HepG2 (cell line): ENCODE measurements around the gene RASSF4. TPM values are rescaled to one million over a fixed set of nuclear protein-coding genes. Genes with fewer than 3 reads are reported as not detected.

Source experiments
- ATAC-seq: fragments of 200-7000 bp; cut with Tn5 transposase; 3 replicates; pipeline ENCODE4 v1.9.1; 2020; ENCODE audit warnings: mild to moderate bottlenecking, moderate library complexity
- BruUV-seq: library from RNA; stranded (reverse); fragments of 400-500 nt; replicated peaks from 2 replicates; lab custom pipeline; 2021; lab: Mats Ljungman, UMichigan
- CTCF ChIA-PET: fragments of 300-600 bp; formaldehyde crosslinking; extraction: SDS; loops from one replicate; lab custom pipeline; 2021; ENCODE audit warnings: low total read pairs, inconsistent platforms, low intra/inter-chr PET ratio; lab: Yijun Ruan, JAX
- POLR2A ChIA-PET: fragments of 350-600 bp; sonication (Branson Sonifier 250); formaldehyde crosslinking; loops from one replicate; lab custom pipeline; 2020; ENCODE audit warnings: antibody characterized with exemption, inconsistent platforms; lab: Yijun Ruan, JAX
- DNase-seq: peaks from one replicate; pipeline ENCODE4 v3.0.0-alpha.2; 2015; ENCODE audit warnings: low spot score
- FAIRE-seq: peaks from 3 replicates; lab custom pipeline; 2011; peaks lifted over from hg19 to GRCh38; lab: Jason Lieb, UNC
- H2AFZ ChIP-seq: one replicate; pipeline ENCODE4 v1.6.1; 2011; ENCODE audit warnings: low read length, inconsistent platforms
- H3K27ac ChIP-seq: fragments of 300-600 bp; 3 replicates; pipeline ENCODE4 v1.8.0; 2011; ENCODE audit warnings: mixed run types, mild to moderate bottlenecking, mixed read lengths, low read length, inconsistent platforms; ENCODE audit not compliant: insufficient read depth; ENCODE audit errors: extremely low read length
- H3K27me3 ChIP-seq, 2 experiments: fragments of 200-600 bp in 1 of 2; 2 replicates in 1 of 2; 3 replicates in 1 of 2; pipeline versions ENCODE4 v1.6.0 to v1.8.0; 2011; ENCODE audit warnings: low read length in 2 of 2, mild to moderate bottlenecking in 2 of 2, moderate library complexity in 2 of 2, inconsistent platforms in 1 of 2; ENCODE audit not compliant: insufficient read depth in 2 of 2, control insufficient read depth in 1 of 2
- H3K36me3 ChIP-seq, 2 experiments: fragments of 200-600 bp in 1 of 2; replicated peaks in 1 of 2; 2 replicates in 1 of 2; 3 replicates in 1 of 2; pipeline versions ENCODE4 v1.5.1 to v1.8.0; 2011; ENCODE audit warnings: low read length in 2 of 2, inconsistent platforms in 1 of 2; ENCODE audit not compliant: insufficient read depth in 2 of 2, control insufficient read depth in 1 of 2
- H3K4me1 ChIP-seq: 2 replicates; pipeline ENCODE4 v1.5.1; 2012; ENCODE audit warnings: low read length, inconsistent platforms; ENCODE audit not compliant: insufficient read depth
- H3K4me2 ChIP-seq: 2 replicates; pipeline ENCODE4 v1.6.0; 2011; ENCODE audit warnings: low read depth, low read length, inconsistent platforms
- H3K4me3 ChIP-seq, 3 experiments: fragments of 200-600 bp in 1 of 3; sonication (generic), shearing (Covaris generic) in 1 of 3; replicated peaks in 1 of 3; 2 replicates each; pipeline ENCODE4 v1.5.1; 2011 to 2016; ENCODE audit warnings: low read length in 3 of 3, inconsistent platforms in 2 of 3, low read depth in 2 of 3, mild to moderate bottlenecking in 2 of 3, control low read depth in 1 of 3, mixed read lengths in 1 of 3; ENCODE audit not compliant: insufficient read depth in 1 of 3
- H3K79me2 ChIP-seq: one replicate; pipeline ENCODE4 v1.6.1; 2011; ENCODE audit warnings: low read length, inconsistent platforms; ENCODE audit not compliant: insufficient read depth
- H3K9ac ChIP-seq: 2 replicates; pipeline ENCODE4 v1.6.0; 2011; ENCODE audit warnings: mild to moderate bottlenecking, low read depth, low read length, inconsistent platforms; ENCODE audit not compliant: insufficient read depth
- H3K9me3 ChIP-seq: 2 replicates; pipeline ENCODE4 v1.5.1; 2012; ENCODE audit warnings: mild to moderate bottlenecking, low read length
- H4K20me1 ChIP-seq: 2 replicates; pipeline ENCODE4 v1.6.0; 2011; ENCODE audit warnings: inconsistent platforms, mild to moderate bottlenecking, low read length, moderate library complexity; ENCODE audit not compliant: insufficient read depth
- ARID4A ChIP-seq: sonication (generic); formaldehyde crosslinking; IDR thresholded peaks from 2 replicates; pipeline ENCODE4 v1.5.0; 2020; ENCODE audit warnings: mild to moderate bottlenecking, missing genetic modification reagents, borderline replicate concordance
- MAX ChIP-seq: IDR thresholded peaks from 2 replicates; pipeline ENCODE4 v1.6.1; 2012; ENCODE audit warnings: inconsistent platforms
- RAD21 ChIP-seq: fragments of 450-650 bp; formaldehyde crosslinking; IDR thresholded peaks from 2 replicates; pipeline ENCODE4 v1.5.0; 2020; ENCODE audit warnings: mild to moderate bottlenecking
- SMC3 ChIP-seq: IDR thresholded peaks from 2 replicates; pipeline ENCODE4 v1.6.1; 2011; ENCODE audit warnings: low read length, improper control_type of control experiment
- THAP7 ChIP-seq: sonication (generic); formaldehyde crosslinking; IDR thresholded peaks from 2 replicates; pipeline ENCODE4 v1.8.1; 2023; ENCODE audit warnings: mild to moderate bottlenecking, missing genetic modification reagents
- ZBTB21 ChIP-seq: sonication (generic); formaldehyde crosslinking; IDR thresholded peaks from 2 replicates; pipeline ENCODE4 v1.4.0; 2020; ENCODE audit warnings: missing genetic modification reagents
- ZNF232 ChIP-seq: sonication (generic); formaldehyde crosslinking; IDR thresholded peaks from 2 replicates; pipeline ENCODE4 v1.4.0; 2020; ENCODE audit warnings: missing genetic modification reagents, borderline replicate concordance
- ZNF512B ChIP-seq: sonication (generic); formaldehyde crosslinking; IDR thresholded peaks from 2 replicates; pipeline ENCODE4 v1.5.1; 2020; ENCODE audit warnings: missing genetic modification reagents, mild to moderate bottlenecking, borderline replicate concordance
- ZNF644 ChIP-seq: IDR thresholded peaks from 2 replicates; pipeline ENCODE4 v1.6.1; 2016; ENCODE audit warnings: low read depth
- ZNF792 ChIP-seq: IDR thresholded peaks from 2 replicates; pipeline ENCODE4 v1.6.1; 2016
- ZSCAN21 ChIP-seq: sonication (generic); formaldehyde crosslinking; IDR thresholded peaks from 2 replicates; pipeline ENCODE4 v1.8.0; 2022; ENCODE audit warnings: mild to moderate bottlenecking, missing genetic modification reagents, moderate library complexity, borderline replicate concordance
- ZSCAN5A ChIP-seq: sonication (generic); formaldehyde crosslinking; IDR thresholded peaks from 2 replicates; pipeline ENCODE4 v1.8.0; 2022; ENCODE audit warnings: mild to moderate bottlenecking, missing genetic modification reagents, borderline replicate concordance
- WGBS: methylation state at CpG from one replicate; pipeline ENCODE4 v1.1.6; 2017; ENCODE audit warnings: low lambda C conversion rate; 5-methylcytosine and 5-hydroxymethylcytosine counted together
- in situ Hi-C: cut with HindIII; loops from 2 replicates; pipeline ENCODE4 v1.10.0; 2017; ENCODE audit warnings: low pct_unique_long_range_greater_than_20kb; ENCODE audit not compliant: extremely low pct_ligation_motif_present
- intact Hi-C: fragments of 100-400 bp; cut with micrococcal nuclease; formaldehyde crosslinking; loops from one replicate; pipeline ENCODE4 v1.10.0; 2022; ENCODE audit not compliant: unreplicated experiment
- polyA plus RNA-seq, 8 experiments: library from polyadenylated mRNA; depleted of rRNA in 3 of 8; stranded (reverse) in 7 of 8; unstranded in 1 of 8; fragments of >200 nt; fragmentation: Illumina TruSeq in 4 of 8; extraction: Trizol in 4 of 8; gene quantifications; 2 replicates each; pipeline versions ENCODE4 v1.2.1 to v1.2.3, GENCODE V29; 2011 to 2016; ENCODE audit warnings: low read depth in 4 of 8, missing spikeins in 1 of 8, mixed read lengths in 1 of 8; ENCODE audit not compliant: insufficient read depth in 1 of 8
- total RNA-seq, 5 experiments: library from RNA; depleted of rRNA; stranded (reverse); fragments of >200 nt; fragmentation: Illumina TruSeq; extraction: Trizol; gene quantifications; 2 replicates each; pipeline ENCODE4 v1.2.3, GENCODE V29; 2016; ENCODE audit warnings: low read depth in 1 of 5

Gene RASSF4
- total and polyA plus RNA-seq, 2 of the 13 experiments (the other 11 are each of a cell fraction or from before 2014, with no cell fraction given): 34.0 to 51.7 TPM

- FAIRE-seq: peak; percentile 67
- Histone ChIP-seq H3K27ac (no peak overlapping the region), H4K20me1 (no peaks in the 10 kb centered on the region), H3K9me3 (no peaks in the 10 kb centered on the region), H3K36me3 (no peaks in the 10 kb centered on the region), H3K4me3 (no peak overlapping the region), H3K79me2 (no peaks in the 10 kb centered on the region), H3K4me2 (no peak overlapping the region), H3K4me1 (peaks cover 38% of the 10 kb centered on the region), H3K9ac (no peak overlapping the region), H2AFZ (no peak overlapping the region), H3K27me3 (peaks cover 3 to 5% of the 10 kb centered on the region in 2 experiments; a peak in 2 of 5 replicates)
- WGBS: 35% methylated on average over 4 of the region's 7 CpGs
- ATAC-seq: peak; percentile 68
- in situ Hi-C loops: no loop called here
- BruUV-seq: no TSS peak
- ChIA-PET POLR2A (interaction anchor here (1.8 kb wide), 1 partner anchor 53 kb away, joined by 6 read pairs; the partner anchor contains the start of gene DEPP1), CTCF (interaction anchor here (1.3 to 1.7 kb wide), 2 partner anchors 60 to 1254 kb away, joined by 3 to 4 read pairs; no protein-coding TSS in a partner anchor)
- DNase-seq: peak; percentile 60
- intact Hi-C loops: loop anchor here (2.0 kb wide), 1 partner anchor 60 kb away; no protein-coding TSS in a partner anchor
- TF ChIP-seq ZSCAN5A (CRISPR knock-in tag) (no peak), ARID4A (no peak), RAD21 (CRISPR knock-in tag) (peak; percentile 42; the same call in 1 of the 2 replicates), MAX (peak; percentile 25; the same call in 1 of the 2 replicates), ZNF512B (CRISPR knock-in tag) (no peak), ZBTB21 (CRISPR knock-in tag) (no peak), ZSCAN21 (CRISPR knock-in tag) (no peak), ZNF792 (CRISPR knock-in tag) (no peak), ZNF232 (CRISPR knock-in tag) (no peak), SMC3 (peak; percentile 56; the same call in 1 of the 2 replicates), ZNF644 (CRISPR knock-in tag) (no peak), THAP7 (no peak)
Observed at GRCh38 chr10:44925224-44925623, 34.4 kb upstream of the RASSF4 start.
